Measurements from ENCODE around the gene CEACAM3.

The CEACAM3 gene

DNA sequence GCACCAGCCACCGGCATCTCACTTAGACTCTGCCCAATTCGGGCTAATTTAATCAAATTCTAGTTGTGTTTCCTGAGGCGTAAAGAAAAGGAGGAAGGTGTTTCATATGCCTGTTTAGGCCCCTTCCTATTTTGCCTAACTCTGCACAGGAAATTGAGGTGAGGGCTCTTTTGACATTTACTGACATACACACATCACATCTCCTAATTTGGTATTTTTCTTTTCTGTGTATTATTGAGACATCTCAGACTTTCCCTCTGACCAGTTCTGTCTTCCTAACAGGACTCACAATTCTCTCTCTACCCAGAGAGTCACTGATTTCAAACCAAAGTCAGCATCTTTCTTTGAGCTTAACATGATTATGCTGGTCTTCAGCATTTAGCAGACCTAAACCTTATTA, 7.9 kb downstream of the CEACAM3 start:
- H3K4me1 ChIP-seq (ENCODE audit: control insufficient read depth, low read depth, low read length) = no peaks in the 10 kb centered on the region
- WGBS (ENCODE audit: extremely low coverage, insufficient coverage, low lambda C conversion rate) = no CpG with 5 or more reads among the region's 3 CpGs
- no peak overlapping the region for H3K18ac ChIP-seq (ENCODE audit: low read length)
- H3K79me2 ChIP-seq (ENCODE audit: control insufficient read depth, insufficient read depth, low read length) = no peaks in the 10 kb centered on the region
- no peaks in the 10 kb centered on the region for H3K79me1 ChIP-seq (ENCODE audit: low read length)
- H3K56ac ChIP-seq (ENCODE audit: low read length) = no peak overlapping the region
- no peak overlapping the region for H2BK5ac ChIP-seq (ENCODE audit: low read length)
- no peaks in the 10 kb centered on the region for H3K27me3 ChIP-seq (ENCODE audit: insufficient read depth, low read length, poor library complexity)
- H2BK120ac ChIP-seq (ENCODE audit: low read depth, low read length) = no peak overlapping the region
- H3K9ac ChIP-seq (ENCODE audit: low read length) = no peak overlapping the region
- no peak overlapping the region for H2AK5ac ChIP-seq (ENCODE audit: low read length)
- H4K8ac ChIP-seq (ENCODE audit: low read depth, low read length) = no peak overlapping the region
- no peak overlapping the region for H2BK15ac ChIP-seq (replicated peaks; ENCODE audit: low read depth)
- H3K23ac ChIP-seq (ENCODE audit: low read length) = no peak overlapping the region
- no peak overlapping the region for H3K4me3 ChIP-seq (ENCODE audit: low read length)
- H3K36me3 ChIP-seq (ENCODE audit: control insufficient read depth, insufficient read depth, low read length) = no peaks in the 10 kb centered on the region
- H3K4ac ChIP-seq (ENCODE audit: low read depth, low read length) = no peak overlapping the region
- DNase-seq = no peak
- no peak overlapping the region for H3K4me2 ChIP-seq (ENCODE audit: low read length)
- H4K5ac ChIP-seq (ENCODE audit: low read length) = no peak overlapping the region
- H3K27ac ChIP-seq (ENCODE audit: low read depth, low read length) = no peak overlapping the region

DNA sequence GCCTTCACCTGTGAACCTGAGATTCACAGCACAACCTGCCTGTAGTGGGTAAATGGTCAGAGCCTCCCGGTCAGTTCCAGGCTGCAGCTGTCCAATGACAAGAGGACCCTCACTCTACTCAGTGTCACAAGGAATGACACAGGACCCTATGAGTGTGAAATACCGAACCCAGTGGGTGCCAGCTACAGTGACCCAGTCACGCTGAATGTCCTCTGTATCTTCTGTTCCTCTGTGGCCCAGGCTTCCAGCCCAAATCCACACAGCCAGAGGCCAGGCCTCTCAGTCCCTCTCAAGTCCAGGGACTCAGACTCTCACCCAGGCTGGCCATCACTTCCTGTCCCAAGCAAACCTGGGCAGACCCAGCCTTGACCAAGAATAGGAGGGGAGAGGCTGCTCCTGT, 10.8 kb downstream of the CEACAM3 start:
- no peak overlapping the region for H3K18ac ChIP-seq (ENCODE audit: low read length)
- H3K79me2 ChIP-seq (ENCODE audit: control insufficient read depth, insufficient read depth, low read length) = no peaks in the 10 kb centered on the region
- no peak for DNase-seq
- H3K9ac ChIP-seq (ENCODE audit: low read length) = no peak overlapping the region
- no peak overlapping the region for H3K4ac ChIP-seq (ENCODE audit: low read depth, low read length)
- no peak overlapping the region for H2AK5ac ChIP-seq (ENCODE audit: low read length)
- H2BK5ac ChIP-seq (ENCODE audit: low read length) = no peak overlapping the region
- H3K4me3 ChIP-seq (ENCODE audit: low read length) = no peak overlapping the region
- no peaks in the 10 kb centered on the region for H3K27me3 ChIP-seq (ENCODE audit: insufficient read depth, low read length, poor library complexity)
- no peak overlapping the region for H4K8ac ChIP-seq (ENCODE audit: low read depth, low read length)
- H2BK15ac ChIP-seq (replicated peaks; ENCODE audit: low read depth) = no peak overlapping the region
- no peaks in the 10 kb centered on the region for H3K4me1 ChIP-seq (ENCODE audit: control insufficient read depth, low read depth, low read length)
- H3K23ac ChIP-seq (ENCODE audit: low read length) = no peak overlapping the region
- H3K56ac ChIP-seq (ENCODE audit: low read length) = no peak overlapping the region
- no peak overlapping the region for H2BK120ac ChIP-seq (ENCODE audit: low read depth, low read length)
- no CpG with 5 or more reads among the region's 3 CpGs for WGBS (ENCODE audit: extremely low coverage, insufficient coverage, low lambda C conversion rate)
- H3K4me2 ChIP-seq (ENCODE audit: low read length) = no peak overlapping the region
- H3K36me3 ChIP-seq (ENCODE audit: control insufficient read depth, insufficient read depth, low read length) = no peaks in the 10 kb centered on the region
- no peaks in the 10 kb centered on the region for H3K79me1 ChIP-seq (ENCODE audit: low read length)
- no peak overlapping the region for H3K27ac ChIP-seq (ENCODE audit: low read depth, low read length)
- no peak overlapping the region for H4K5ac ChIP-seq (ENCODE audit: low read length)

DNA sequence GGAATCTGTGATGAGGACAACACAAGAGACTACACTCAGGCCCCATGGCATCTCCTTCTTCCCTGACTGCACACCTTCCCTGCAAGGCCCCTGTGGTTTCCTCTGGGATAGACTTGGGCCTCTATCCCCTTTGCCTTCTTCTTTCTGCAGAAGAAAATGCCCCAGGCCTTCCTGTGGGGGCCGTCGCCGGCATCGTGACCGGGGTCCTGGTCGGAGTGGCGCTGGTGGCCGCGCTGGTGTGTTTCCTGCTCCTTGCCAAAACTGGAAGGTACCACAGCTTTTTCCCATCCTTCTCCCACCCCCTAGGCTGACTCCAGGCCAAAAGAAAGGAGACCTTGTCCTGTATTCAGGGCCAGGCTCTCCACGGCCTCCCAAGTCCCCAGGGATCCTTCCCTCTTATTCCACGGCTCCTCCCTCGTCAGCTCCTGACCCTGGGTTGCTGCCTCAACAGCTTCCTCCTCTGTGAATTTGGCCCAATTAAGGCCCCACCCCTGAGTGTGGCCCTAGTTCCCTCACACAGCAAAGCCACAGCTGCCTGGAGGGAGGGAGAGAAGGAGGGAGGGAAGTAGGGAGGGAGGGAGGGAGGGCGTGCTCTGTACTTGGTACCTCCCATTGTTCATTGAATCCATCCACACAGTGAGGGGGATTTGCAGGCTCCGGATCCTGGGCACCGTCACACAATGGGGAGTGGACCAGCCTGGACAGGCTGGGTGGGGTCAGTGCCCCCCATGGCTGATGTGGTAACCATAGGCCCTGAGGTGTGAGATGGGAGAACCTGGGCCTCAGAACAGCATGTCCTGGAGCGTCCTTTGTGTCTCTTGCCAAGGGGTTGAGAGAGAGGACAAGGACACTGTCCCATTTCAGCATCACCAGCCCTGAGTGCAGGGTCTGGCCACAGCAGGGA, 12.5 kb downstream of the CEACAM3 start:
- no peaks in the 10 kb centered on the region for H3K4me1 ChIP-seq (ENCODE audit: control insufficient read depth, low read depth, low read length)
- no peak for DNase-seq
- no peak overlapping the region for H3K27ac ChIP-seq (ENCODE audit: low read depth, low read length)
- no peak overlapping the region for H3K4ac ChIP-seq (ENCODE audit: low read depth, low read length)
- H3K56ac ChIP-seq (ENCODE audit: low read length) = no peak overlapping the region
- H3K36me3 ChIP-seq (ENCODE audit: control insufficient read depth, insufficient read depth, low read length) = no peaks in the 10 kb centered on the region
- no peak overlapping the region for H2AK5ac ChIP-seq (ENCODE audit: low read length)
- H4K5ac ChIP-seq (ENCODE audit: low read length) = no peak overlapping the region
- H3K9ac ChIP-seq (ENCODE audit: low read length) = no peak overlapping the region
- no peaks in the 10 kb centered on the region for H3K79me2 ChIP-seq (ENCODE audit: control insufficient read depth, insufficient read depth, low read length)
- H2BK5ac ChIP-seq (ENCODE audit: low read length) = no peak overlapping the region
- H3K4me3 ChIP-seq (ENCODE audit: low read length) = no peak overlapping the region
- no peaks in the 10 kb centered on the region for H3K27me3 ChIP-seq (ENCODE audit: insufficient read depth, low read length, poor library complexity)
- no CpG with 5 or more reads among the region's 16 CpGs for WGBS (ENCODE audit: extremely low coverage, insufficient coverage, low lambda C conversion rate)
- H2BK15ac ChIP-seq (replicated peaks; ENCODE audit: low read depth) = no peak overlapping the region
- H3K23ac ChIP-seq (ENCODE audit: low read length) = no peak overlapping the region
- H3K79me1 ChIP-seq (ENCODE audit: low read length) = no peaks in the 10 kb centered on the region
- H3K18ac ChIP-seq (ENCODE audit: low read length) = no peak overlapping the region
- no peak overlapping the region for H3K4me2 ChIP-seq (ENCODE audit: low read length)
- H4K8ac ChIP-seq (ENCODE audit: low read depth, low read length) = no peak overlapping the region
- H2BK120ac ChIP-seq (ENCODE audit: low read depth, low read length) = no peak overlapping the region

GRCh38 chr19:41810301-41810700, 13.9 kb downstream of the CEACAM3 start:
- Histone ChIP-seq H2BK5ac (ENCODE audit: low read length) (no peak overlapping the region), H3K79me1 (ENCODE audit: low read length) (no peaks in the 10 kb centered on the region), H3K4me3 (ENCODE audit: low read length) (no peak overlapping the region), H3K4me2 (ENCODE audit: low read length) (no peak overlapping the region), H3K4me1 (ENCODE audit: control insufficient read depth, low read depth, low read length) (no peaks in the 10 kb centered on the region), H2AK5ac (ENCODE audit: low read length) (no peak overlapping the region), H3K9ac (ENCODE audit: low read length) (no peak overlapping the region), H3K56ac (ENCODE audit: low read length) (no peak overlapping the region), H3K4ac (ENCODE audit: low read depth, low read length) (no peak overlapping the region), H3K36me3 (ENCODE audit: control insufficient read depth, insufficient read depth, low read length) (no peaks in the 10 kb centered on the region), H2BK15ac (replicated peaks; ENCODE audit: low read depth) (no peak overlapping the region), H2BK120ac (ENCODE audit: low read depth, low read length) (no peak overlapping the region), H3K27me3 (ENCODE audit: insufficient read depth, low read length, poor library complexity) (no peaks in the 10 kb centered on the region), H3K27ac (ENCODE audit: low read depth, low read length) (no peak overlapping the region), H4K5ac (ENCODE audit: low read length) (no peak overlapping the region), H3K23ac (ENCODE audit: low read length) (no peak overlapping the region), H3K18ac (ENCODE audit: low read length) (no peak overlapping the region), H4K8ac (ENCODE audit: low read depth, low read length) (no peak overlapping the region), H3K79me2 (ENCODE audit: control insufficient read depth, insufficient read depth, low read length) (no peaks in the 10 kb centered on the region)
- WGBS (ENCODE audit: extremely low coverage, insufficient coverage, low lambda C conversion rate) = no CpG with 5 or more reads among the region's 4 CpGs
- DNase-seq = no peak

DNA sequence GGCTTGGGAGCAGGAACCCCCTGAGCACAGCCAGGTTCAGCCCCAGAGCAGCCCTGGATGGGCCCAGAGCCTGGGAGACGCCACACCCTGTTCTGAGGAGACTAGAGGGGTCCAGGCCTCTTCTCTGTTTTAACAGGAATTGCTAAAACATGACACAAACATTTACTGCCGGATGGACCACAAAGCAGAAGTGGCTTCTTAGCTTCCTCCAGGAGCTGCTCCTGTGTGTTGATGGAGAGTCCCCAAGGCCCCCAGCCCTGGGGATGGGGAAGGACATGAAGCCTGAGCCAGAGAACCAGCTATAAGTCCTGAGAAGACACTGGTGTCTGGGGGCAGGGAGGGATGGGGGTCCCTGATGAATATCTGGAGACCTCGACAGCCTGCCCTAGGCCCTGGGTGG, 14.6 kb downstream of the CEACAM3 start:
- H2BK5ac ChIP-seq (ENCODE audit: low read length) = no peak overlapping the region
- no peak overlapping the region for H2AK5ac ChIP-seq (ENCODE audit: low read length)
- no peak overlapping the region for H3K23ac ChIP-seq (ENCODE audit: low read length)
- H3K9ac ChIP-seq (ENCODE audit: low read length) = no peak overlapping the region
- H3K27ac ChIP-seq (ENCODE audit: low read depth, low read length) = no peak overlapping the region
- H3K56ac ChIP-seq (ENCODE audit: low read length) = no peak overlapping the region
- no peaks in the 10 kb centered on the region for H3K79me2 ChIP-seq (ENCODE audit: control insufficient read depth, insufficient read depth, low read length)
- H3K79me1 ChIP-seq (ENCODE audit: low read length) = no peaks in the 10 kb centered on the region
- H3K4me1 ChIP-seq (ENCODE audit: control insufficient read depth, low read depth, low read length) = no peaks in the 10 kb centered on the region
- H3K4me2 ChIP-seq (ENCODE audit: low read length) = no peak overlapping the region
- no CpG with 5 or more reads among the region's 3 CpGs for WGBS (ENCODE audit: extremely low coverage, insufficient coverage, low lambda C conversion rate)
- H2BK120ac ChIP-seq (ENCODE audit: low read depth, low read length) = no peak overlapping the region
- H4K5ac ChIP-seq (ENCODE audit: low read length) = no peak overlapping the region
- H3K4ac ChIP-seq (ENCODE audit: low read depth, low read length) = no peak overlapping the region
- DNase-seq = no peak
- H2BK15ac ChIP-seq (replicated peaks; ENCODE audit: low read depth) = no peak overlapping the region
- no peak overlapping the region for H3K18ac ChIP-seq (ENCODE audit: low read length)
- H3K36me3 ChIP-seq (ENCODE audit: control insufficient read depth, insufficient read depth, low read length) = no peaks in the 10 kb centered on the region
- no peaks in the 10 kb centered on the region for H3K27me3 ChIP-seq (ENCODE audit: insufficient read depth, low read length, poor library complexity)
- H3K4me3 ChIP-seq (ENCODE audit: low read length) = no peak overlapping the region
- H4K8ac ChIP-seq (ENCODE audit: low read depth, low read length) = no peak overlapping the region

- Histone ChIP-seq H3K9ac (ENCODE audit: low read length) (no peak overlapping the region), H4K5ac (ENCODE audit: low read length) (no peak overlapping the region), H2AK5ac (ENCODE audit: low read length) (no peak overlapping the region), H3K23ac (ENCODE audit: low read length) (no peak overlapping the region), H3K27ac (ENCODE audit: low read depth, low read length) (no peak overlapping the region), H4K8ac (ENCODE audit: low read depth, low read length) (no peak overlapping the region), H3K4me3 (ENCODE audit: low read length) (no peak overlapping the region), H3K27me3 (ENCODE audit: insufficient read depth, low read length, poor library complexity) (no peaks in the 10 kb centered on the region), H3K56ac (ENCODE audit: low read length) (no peak overlapping the region), H2BK120ac (ENCODE audit: low read depth, low read length) (no peak overlapping the region), H2BK15ac (replicated peaks; ENCODE audit: low read depth) (no peak overlapping the region), H3K4me1 (ENCODE audit: control insufficient read depth, low read depth, low read length) (no peaks in the 10 kb centered on the region), H3K4ac (ENCODE audit: low read depth, low read length) (no peak overlapping the region), H3K79me1 (ENCODE audit: low read length) (no peaks in the 10 kb centered on the region), H3K79me2 (ENCODE audit: control insufficient read depth, insufficient read depth, low read length) (no peaks in the 10 kb centered on the region), H3K36me3 (ENCODE audit: control insufficient read depth, insufficient read depth, low read length) (no peaks in the 10 kb centered on the region), H3K4me2 (ENCODE audit: low read length) (no peak overlapping the region), H3K18ac (ENCODE audit: low read length) (no peak overlapping the region), H2BK5ac (ENCODE audit: low read length) (no peak overlapping the region)
- DNase-seq = no peak
- no CpG with 5 or more reads among the region's 3 CpGs for WGBS (ENCODE audit: extremely low coverage, insufficient coverage, low lambda C conversion rate)
These were observed 15.6 kb downstream of the CEACAM3 start for GRCh38 chr19:41811981-41812380.

Measured in mesendoderm (in vitro differentiated cells).